Hepatocyte (in vitro differentiated cells): ENCODE measurements around the gene APBA1. TPM values are rescaled to one million over a fixed set of nuclear protein-coding genes. Genes with fewer than 3 reads are reported as not detected.

Experiments
- DNase-seq: peaks from one replicate; pipeline ENCODE4 v3.0.0-alpha.2; 2016; ENCODE audit warnings: low spot score
- H2AFZ ChIP-seq: fragments of 200-600 bp; sonication (generic); 2 replicates; pipeline ENCODE4 v1.6.0; 2016; ENCODE audit warnings: antibody characterized with exemption, mild to moderate bottlenecking
- H3K27ac ChIP-seq: fragments of 200-600 bp; sonication (generic); 2 replicates; pipeline ENCODE4 v1.5.1; 2016; ENCODE audit warnings: mild to moderate bottlenecking
- H3K27me3 ChIP-seq: fragments of 200-600 bp; sonication (generic); 2 replicates; pipeline ENCODE4 v1.6.1; 2016
- H3K36me3 ChIP-seq: fragments of 200-600 bp; sonication (generic); replicated peaks from 2 replicates; pipeline ENCODE4 v1.5.1; 2016; ENCODE audit warnings: low read depth; ENCODE audit not compliant: insufficient read depth
- H3K4me1 ChIP-seq: fragments of 200-600 bp; sonication (generic); 2 replicates; pipeline ENCODE4 v1.5.1; 2016; ENCODE audit warnings: mild to moderate bottlenecking, moderate library complexity; ENCODE audit not compliant: insufficient read depth
- H3K4me2 ChIP-seq: fragments of 200-600 bp; sonication (generic); 2 replicates; pipeline ENCODE4 v1.6.0; 2016
- H3K4me3 ChIP-seq: fragments of 200-600 bp; sonication (generic); 2 replicates; pipeline ENCODE4 v1.5.1; 2016; ENCODE audit warnings: mild to moderate bottlenecking
- H3K79me2 ChIP-seq: fragments of 200-600 bp; sonication (generic); 2 replicates; pipeline ENCODE4 v1.6.0; 2017; ENCODE audit warnings: mild to moderate bottlenecking
- H3K9me2 ChIP-seq: fragments of 200-600 bp; sonication (generic); replicated peaks from 2 replicates; pipeline ENCODE4 v1.6.0; 2017; ENCODE audit warnings: mild to moderate bottlenecking; ENCODE audit not compliant: insufficient read depth
- H3K9me3 ChIP-seq: fragments of 200-600 bp; sonication (generic); 2 replicates; pipeline ENCODE4 v1.5.1; 2016; ENCODE audit warnings: low read depth, mild to moderate bottlenecking
- H4K20me1 ChIP-seq: fragments of 200-600 bp; sonication (generic); 2 replicates; pipeline ENCODE4 v1.6.0; 2016; ENCODE audit warnings: mild to moderate bottlenecking; ENCODE audit not compliant: insufficient read depth, poor library complexity, severe bottlenecking
- CTCF ChIP-seq: fragments of 200-600 bp; sonication (generic); IDR thresholded peaks from 2 replicates; pipeline ENCODE4 v1.5.1; 2016; ENCODE audit warnings: antibody characterized with exemption, mild to moderate bottlenecking; ENCODE audit not compliant: poor library complexity
- EZH2 ChIP-seq: fragments of 200-600 bp; sonication (generic); IDR thresholded peaks from 2 replicates; pipeline ENCODE4 v1.6.1; 2016; ENCODE audit warnings: antibody characterized with exemption, mild to moderate bottlenecking, borderline replicate concordance
- EZH2phosphoT487 ChIP-seq: fragments of 200-600 bp; sonication (generic); IDR thresholded peaks from one replicate; pipeline ENCODE4 v1.6.1; 2018; ENCODE audit warnings: antibody characterized with exemption, mild to moderate bottlenecking, low read depth, moderate library complexity; ENCODE audit not compliant: unreplicated experiment, severe bottlenecking
- WGBS: methylation state at CpG from one replicate; pipeline ENCODE4 v1.1.6; 2016; ENCODE audit warnings: low lambda C conversion rate; ENCODE audit errors: missing lambda C conversion rate; 5-methylcytosine and 5-hydroxymethylcytosine counted together
- polyA plus RNA-seq: library from polyadenylated mRNA; unstranded; fragments of >200 nt; fragmentation: Nextera tagmentation; extraction: Ambion mirVana; gene quantifications from 2 replicates; pipeline ENCODE4 v1.2.1, GENCODE V29; 2016
- total RNA-seq: library from RNA; depleted of rRNA; stranded (reverse); fragments of >200 nt; gene quantifications from 2 replicates; pipeline ENCODE4 v1.2.3, GENCODE V29; 2014

The APBA1 gene
- total and polyA plus RNA-seq, 2 experiments from 2014 or later = 1.5 to 12.0 TPM

- no peak overlapping the region for H3K4me3 ChIP-seq
- no peaks in the 10 kb centered on the region for H3K27me3 ChIP-seq
- no peak overlapping the region for H3K4me2 ChIP-seq
- WGBS = 83% methylated on average over 4 of the region's 4 CpGs
- no peaks in the 10 kb centered on the region for H3K79me2 ChIP-seq
- H3K36me3 ChIP-seq = no peaks in the 10 kb centered on the region
- no peak for DNase-seq
- no peaks in the 10 kb centered on the region for H3K9me3 ChIP-seq
- no peak overlapping the region for H3K27ac ChIP-seq
- H2AFZ ChIP-seq = no peak overlapping the region
- no peak for TF ChIP-seq CTCF
- TF ChIP-seq EZH2phosphoT487 = no peak
- no peak for TF ChIP-seq EZH2
- H4K20me1 ChIP-seq = no peaks in the 10 kb centered on the region
- no peaks in the 10 kb centered on the region for H3K4me1 ChIP-seq
- no peaks in the 10 kb centered on the region for H3K9me2 ChIP-seq
These were observed 89.5 kb downstream of the APBA1 start for GRCh38 chr9:69582544-69583297.

GRCh38 chr9:69582018-69582417 is 90.2 kb downstream of the APBA1 start:
- 40% methylated on average over 5 of the region's 5 CpGs for WGBS
- H2AFZ ChIP-seq = no peak overlapping the region
- H3K27ac ChIP-seq = no peak overlapping the region
- no peak for DNase-seq
- no peaks in the 10 kb centered on the region for H3K9me2 ChIP-seq
- no peaks in the 10 kb centered on the region for H3K79me2 ChIP-seq
- H3K36me3 ChIP-seq = no peaks in the 10 kb centered on the region
- no peak overlapping the region for H3K4me2 ChIP-seq
- TF ChIP-seq EZH2phosphoT487 (no peak), EZH2 (no peak), CTCF (no peak)
- no peaks in the 10 kb centered on the region for H3K9me3 ChIP-seq
- no peaks in the 10 kb centered on the region for H4K20me1 ChIP-seq
- H3K27me3 ChIP-seq = no peaks in the 10 kb centered on the region
- no peak overlapping the region for H3K4me3 ChIP-seq
- no peaks in the 10 kb centered on the region for H3K4me1 ChIP-seq

- H3K27me3 ChIP-seq = no peaks in the 10 kb centered on the region
- no peaks in the 10 kb centered on the region for H3K4me1 ChIP-seq
- no peaks in the 10 kb centered on the region for H3K9me3 ChIP-seq
- no peaks in the 10 kb centered on the region for H3K79me2 ChIP-seq
- 85% methylated on average over 5 of the region's 5 CpGs for WGBS
- TF ChIP-seq EZH2 (no peak), EZH2phosphoT487 (no peak), CTCF (no peak)
- DNase-seq = no peak
- no peaks in the 10 kb centered on the region for H4K20me1 ChIP-seq
- no peak overlapping the region for H3K27ac ChIP-seq
- H2AFZ ChIP-seq = no peak overlapping the region
- no peaks in the 10 kb centered on the region for H3K36me3 ChIP-seq
- no peak overlapping the region for H3K4me3 ChIP-seq
- no peaks in the 10 kb centered on the region for H3K9me2 ChIP-seq
- H3K4me2 ChIP-seq = no peak overlapping the region
These were observed 91.5 kb downstream of the APBA1 start for GRCh38 chr9:69580582-69581214.
